ENCODE measurements around the gene CLEC2D.
"Not testable (repeated sequence)": the region's sequence is repeated elsewhere in the genome, so short reads cannot be mapped to it uniquely, and the experiment has no call there.

Gene CLEC2D

DNA sequence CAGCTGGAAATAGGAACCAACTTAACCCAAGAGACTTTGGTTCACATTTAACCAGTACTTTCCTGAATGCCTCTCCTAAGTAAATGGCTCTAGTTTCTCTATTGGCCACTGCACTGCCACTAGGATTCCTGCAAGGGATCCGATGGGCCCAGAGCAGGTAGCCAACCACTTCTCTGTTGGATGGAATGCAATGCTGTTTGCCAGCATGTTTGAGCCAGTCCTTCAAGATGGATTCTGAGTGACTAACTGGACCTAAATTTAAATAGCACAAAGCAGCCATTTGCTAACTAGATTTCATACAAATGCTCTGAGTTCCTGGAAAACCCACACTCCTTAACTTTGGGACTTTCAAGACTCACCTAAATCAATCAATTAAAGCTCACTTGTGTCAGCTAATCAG lies 9.5 kb upstream of the CLEC2D start:
- no peak for DNase-seq

DNA sequence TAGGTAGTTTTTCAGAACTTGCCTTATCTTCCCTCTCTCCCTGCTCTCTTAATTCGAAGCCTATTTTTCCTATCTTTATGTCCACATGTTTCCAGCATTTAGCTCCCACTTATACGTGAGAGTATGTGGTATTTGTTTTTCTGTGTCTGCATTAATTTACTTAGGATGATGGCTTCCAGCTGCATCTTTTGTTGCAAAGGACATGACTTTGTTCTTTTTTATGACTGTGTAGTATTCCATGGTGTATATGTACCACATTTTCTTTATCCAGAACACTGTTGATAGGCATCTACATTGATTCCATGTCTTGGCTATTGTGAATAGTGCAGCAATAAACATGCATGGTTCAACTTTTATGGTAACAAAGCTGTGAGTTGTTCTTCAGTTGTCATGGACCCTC lies 7.8 kb upstream of the CLEC2D start:
- DNase-seq = no peak

GRCh38 chr12:9662488-9662887 lies 7.0 kb upstream of the CLEC2D start:
- DNase-seq = no peak

- DNase-seq = no peak
Observed at GRCh38 chr12:9667403-9668160, 1.9 kb upstream of the CLEC2D start.

DNA sequence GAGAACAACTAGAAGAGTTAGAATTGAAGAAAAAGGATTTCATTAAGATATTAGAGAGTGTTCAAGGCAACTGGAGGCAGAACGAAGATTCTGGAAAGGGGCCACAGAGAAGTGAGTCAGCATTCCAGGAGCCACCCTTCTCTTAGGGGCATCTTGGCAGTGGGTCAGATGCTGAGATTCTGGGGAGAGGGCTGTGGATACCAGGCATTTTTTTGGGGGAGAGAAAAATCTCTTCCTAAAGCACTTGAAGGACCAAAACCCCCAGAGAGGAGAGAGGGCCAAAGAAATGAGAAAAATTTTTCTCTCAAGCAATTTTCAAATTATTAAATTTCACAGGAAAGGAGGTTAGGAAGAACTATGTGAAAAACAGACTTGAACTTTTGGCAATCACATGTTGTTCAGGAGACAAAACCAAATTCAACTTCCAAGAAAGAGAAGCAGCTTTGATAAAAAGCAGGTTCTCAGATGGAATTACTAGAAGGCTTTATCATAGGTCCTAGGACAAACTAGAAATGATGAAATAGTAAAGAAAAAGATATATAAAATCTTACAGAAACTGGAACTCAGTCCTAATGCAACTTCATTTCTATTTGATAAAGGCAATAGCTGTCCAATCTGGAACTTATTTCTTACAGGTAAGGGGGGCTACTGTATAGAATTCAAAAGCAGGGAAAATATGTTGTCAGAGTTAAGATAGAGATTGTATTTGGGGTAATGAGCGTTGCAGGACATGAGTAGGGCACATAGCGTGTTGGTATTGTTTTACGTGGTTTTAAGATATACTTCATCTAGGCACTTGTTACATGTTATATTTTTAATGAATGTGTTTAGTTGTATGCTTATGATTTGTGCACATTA lies 1.1 kb upstream of the CLEC2D start:
- DNase-seq = no peak

- DNase-seq = no peak
Observed at GRCh38 chr12:9669019-9669326, 540 bp upstream of the CLEC2D start.

DNA sequence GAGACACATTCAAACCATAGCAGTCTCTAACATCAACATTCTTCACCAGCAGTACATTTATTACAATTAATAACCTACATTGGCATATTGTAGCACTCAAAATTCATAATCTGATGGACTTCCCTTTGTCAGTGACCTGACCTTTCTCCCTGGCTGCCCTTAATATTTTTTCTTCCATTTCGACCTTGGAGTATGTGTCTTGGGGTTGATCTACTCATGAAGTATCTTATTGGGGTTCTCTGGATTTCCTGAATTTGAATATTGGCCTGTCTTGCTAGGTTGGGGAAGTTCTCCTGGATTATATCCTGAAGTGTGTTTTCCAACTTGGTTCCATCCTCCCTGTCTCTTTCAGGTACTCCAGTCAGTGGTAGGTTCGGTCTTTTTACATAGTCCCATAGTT lies 2.8 kb downstream of the CLEC2D start:
- DNase-seq = not testable (repeated sequence)

DNA sequence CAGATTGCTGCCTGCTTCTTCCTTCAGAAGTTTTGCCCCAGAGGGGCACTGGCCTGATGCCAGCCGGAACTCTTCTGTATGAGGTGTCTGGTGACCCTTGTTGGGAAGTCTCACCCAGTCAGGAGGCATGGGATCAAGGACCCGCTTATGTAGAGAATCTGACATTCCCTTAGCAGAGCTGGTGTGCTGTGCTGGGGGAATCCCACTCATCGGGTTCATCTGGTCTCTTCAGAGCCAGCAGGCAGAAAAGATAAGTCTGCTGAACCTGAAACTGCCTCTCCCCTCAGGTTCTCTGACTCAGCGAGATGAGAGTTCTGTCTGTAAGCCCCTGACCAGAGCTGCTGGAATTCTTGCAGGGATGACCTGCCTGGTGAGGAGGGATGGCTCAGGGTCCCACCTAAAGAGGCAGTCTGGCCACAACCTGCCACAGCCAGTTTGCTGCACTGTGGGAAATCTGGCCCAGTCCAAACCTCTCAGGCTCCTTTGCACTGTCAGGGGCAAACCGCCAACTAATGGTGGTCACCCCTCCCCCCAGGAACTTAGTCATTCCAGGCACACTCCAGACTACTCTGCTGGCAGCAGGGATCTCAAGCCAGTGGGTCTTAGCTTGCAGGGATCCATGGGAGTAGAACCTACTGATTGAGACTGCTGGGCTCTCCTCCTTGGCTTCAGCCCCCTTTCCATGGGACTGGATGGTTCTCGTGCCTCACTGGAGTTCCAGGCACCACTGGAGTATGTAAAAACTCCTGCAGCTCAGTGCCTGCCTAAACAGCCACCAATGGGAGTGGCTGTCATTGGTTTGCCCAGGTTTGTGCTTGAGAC lies 4.1 kb downstream of the CLEC2D start:
- no peak for DNase-seq

- DNase-seq = no peak
Observed at GRCh38 chr12:9674226-9674590, 4.7 kb downstream of the CLEC2D start.

DNA sequence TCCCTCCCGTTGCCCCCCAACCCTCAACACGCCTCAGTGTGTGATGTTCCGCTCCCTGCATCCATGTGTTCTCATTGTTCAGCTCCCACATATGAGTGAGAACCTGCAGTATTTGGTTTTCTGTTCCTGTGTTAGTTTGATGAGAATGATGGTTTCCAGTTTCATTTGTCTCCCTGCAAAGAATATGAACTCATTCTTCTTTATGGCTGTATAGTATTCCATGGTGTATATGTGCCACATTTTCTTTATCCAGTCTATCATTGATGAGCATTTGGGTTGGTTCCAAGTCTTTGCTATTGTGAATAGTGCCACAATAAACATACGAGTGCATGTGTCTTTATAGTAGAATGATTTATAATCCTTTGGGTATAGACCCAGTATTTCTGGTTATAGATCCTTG lies 13.0 kb downstream of the CLEC2D start:
- DNase-seq = not testable (repeated sequence)

DNA sequence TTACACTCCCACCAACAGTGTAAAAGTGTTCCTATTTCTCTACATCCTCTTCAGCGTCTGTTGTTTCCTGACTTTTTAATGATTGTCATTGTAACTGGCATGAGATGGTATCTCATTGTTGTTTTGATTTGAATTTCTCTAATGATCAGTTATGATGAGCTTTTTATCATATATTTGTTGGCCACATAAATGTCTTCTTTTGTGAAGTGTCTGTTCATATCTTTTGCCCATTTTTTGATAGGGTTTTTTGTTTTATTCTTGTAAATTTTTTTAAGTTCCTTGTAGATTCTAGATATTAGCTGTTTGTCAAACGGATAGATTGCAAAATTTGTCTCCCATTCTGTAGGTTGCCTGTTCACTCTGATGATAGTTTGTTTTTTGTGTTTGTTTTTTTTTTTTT lies 13.4 kb downstream of the CLEC2D start:
- not testable (repeated sequence) for DNase-seq

DNA sequence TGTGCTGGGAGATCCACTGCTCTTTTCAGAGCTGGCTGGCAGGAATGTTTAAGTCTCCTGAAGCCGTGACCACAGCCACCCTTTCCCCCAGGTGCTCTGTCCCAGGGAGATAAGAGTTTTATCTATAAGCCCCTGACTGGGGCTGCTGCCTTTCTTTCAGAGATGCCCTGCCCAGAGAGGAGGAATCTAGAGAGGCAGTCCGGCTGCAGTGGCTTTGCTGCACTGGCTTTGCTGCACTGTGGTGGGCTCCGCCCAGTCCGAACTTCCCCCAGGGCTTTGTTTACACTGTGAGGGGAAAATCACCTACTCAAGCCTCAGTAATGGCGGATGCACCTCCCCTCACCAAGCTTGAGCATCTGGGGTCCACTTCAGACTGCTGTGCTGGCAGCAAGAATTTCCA lies 15.9 kb downstream of the CLEC2D start:
- DNase-seq = not testable (repeated sequence)

- no peak for DNase-seq
Observed at GRCh38 chr12:9685915-9686314, 16.4 kb downstream of the CLEC2D start.

GRCh38 chr12:9687228-9687627 lies 17.7 kb downstream of the CLEC2D start:
- DNase-seq = no peak

DNA sequence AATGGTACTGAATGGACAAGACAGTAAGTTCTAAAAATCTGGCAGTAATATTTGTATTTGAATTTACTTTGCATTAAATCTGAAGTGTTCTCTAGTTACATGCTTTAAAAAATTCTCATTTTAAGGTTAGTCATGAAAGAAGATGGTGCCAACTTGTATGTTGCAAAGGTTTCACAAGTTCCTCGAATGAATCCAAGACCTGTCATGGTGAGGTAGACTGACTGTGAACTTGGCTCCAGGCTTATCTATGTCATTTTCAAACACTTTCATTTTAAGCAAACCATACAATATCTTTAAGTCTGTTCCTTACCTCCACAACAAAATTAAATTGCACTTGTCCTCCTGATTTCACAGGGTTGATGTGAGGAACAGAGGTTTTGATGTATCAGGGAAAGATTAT lies 23.4 kb downstream of the CLEC2D start:
- DNase-seq = no peak

DNA sequence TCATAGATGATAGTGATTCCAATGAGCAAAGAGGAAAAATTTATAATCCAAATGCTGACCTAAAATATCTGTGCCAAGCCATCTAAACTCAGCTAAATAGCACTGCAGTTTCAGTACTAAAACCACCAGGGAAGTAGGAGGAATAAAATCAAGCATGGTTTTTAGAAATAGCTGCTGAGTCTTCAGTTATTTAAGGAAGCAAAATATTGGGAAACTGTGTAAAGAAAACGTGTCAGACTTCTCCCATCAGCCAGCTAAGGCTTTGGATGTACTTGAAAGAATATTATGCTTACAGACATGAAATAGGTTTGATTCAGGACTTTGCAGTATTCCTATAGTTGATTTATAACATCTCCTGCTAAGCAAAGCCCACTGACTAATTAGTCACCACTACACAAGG lies 24.7 kb downstream of the CLEC2D start:
- no peak for DNase-seq

- not testable (repeated sequence) for DNase-seq
Observed at GRCh38 chr12:9695150-9695549, 25.6 kb downstream of the CLEC2D start.

DNA sequence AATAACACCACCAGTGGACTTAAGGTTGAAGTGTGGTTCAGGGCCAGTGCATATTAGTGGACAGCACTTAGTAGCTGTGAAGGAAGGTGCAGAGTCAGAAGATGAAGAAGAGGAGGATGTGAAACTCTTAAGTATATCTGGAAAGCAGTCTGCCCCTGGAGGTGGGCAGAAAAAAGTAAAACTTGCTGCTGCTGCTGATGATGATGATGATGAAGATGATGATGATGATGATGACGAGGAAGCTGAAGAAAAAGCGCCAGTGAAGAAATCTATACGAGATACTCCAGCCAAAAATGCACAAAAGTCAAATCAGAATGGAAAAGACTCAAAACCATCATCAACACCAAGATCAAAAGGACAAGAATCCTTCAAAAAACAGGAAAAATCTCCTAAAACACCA lies 26.1 kb downstream of the CLEC2D start:
- not testable (repeated sequence) for DNase-seq

DNA sequence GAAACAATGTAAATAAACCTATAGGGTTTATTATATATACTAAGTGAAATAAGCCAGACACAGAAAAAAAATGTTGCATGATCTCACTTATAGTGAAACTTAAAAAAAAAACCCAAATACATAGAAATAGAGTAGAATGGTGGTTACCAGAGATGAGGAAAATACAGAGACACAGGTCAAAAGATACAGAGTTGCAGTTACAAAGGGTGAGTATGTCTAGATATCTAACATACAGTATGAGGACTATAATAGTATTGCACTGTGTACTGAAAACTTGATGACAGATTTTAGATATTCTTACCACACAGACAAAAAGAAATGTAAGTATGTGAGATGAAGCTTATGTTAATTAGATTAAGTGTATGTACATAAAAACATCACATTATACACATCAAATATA lies 28.1 kb downstream of the CLEC2D start:
- DNase-seq = no peak

- no peak for DNase-seq
Observed at GRCh38 chr12:9698681-9699080, 29.2 kb downstream of the CLEC2D start.

DNA sequence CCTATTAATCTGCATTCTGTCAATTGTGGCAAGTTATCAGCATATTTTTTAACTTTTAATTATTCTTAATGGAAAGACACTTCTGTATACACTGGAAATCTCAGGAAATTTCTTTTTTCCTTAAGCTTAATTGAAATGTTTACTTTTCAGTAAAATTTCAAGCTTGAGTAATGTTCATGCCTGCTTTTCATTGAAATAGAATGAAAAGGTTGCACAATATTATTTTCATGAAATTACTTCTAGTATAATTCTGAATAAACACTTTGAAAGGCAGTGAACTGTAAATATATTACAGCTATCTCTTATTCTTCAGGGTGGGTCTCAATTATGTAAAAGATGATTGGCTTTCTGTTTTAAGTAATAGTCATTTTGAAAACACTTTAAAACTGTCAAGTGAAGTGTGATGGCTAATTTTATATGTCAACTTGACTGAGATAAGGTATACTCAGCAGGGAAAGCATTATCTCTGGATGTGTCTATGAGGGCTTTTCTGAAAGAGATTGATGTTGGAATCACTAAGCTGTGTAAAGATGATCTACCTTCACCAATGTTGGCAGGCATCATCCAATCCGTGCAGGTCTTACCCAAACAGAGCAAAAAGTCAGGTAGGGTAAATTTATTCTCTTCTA lies 29.9 kb downstream of the CLEC2D start:
- no peak for DNase-seq

- no peak for DNase-seq
Observed at GRCh38 chr12:9699898-9700605, 30.5 kb downstream of the CLEC2D start.

DNA sequence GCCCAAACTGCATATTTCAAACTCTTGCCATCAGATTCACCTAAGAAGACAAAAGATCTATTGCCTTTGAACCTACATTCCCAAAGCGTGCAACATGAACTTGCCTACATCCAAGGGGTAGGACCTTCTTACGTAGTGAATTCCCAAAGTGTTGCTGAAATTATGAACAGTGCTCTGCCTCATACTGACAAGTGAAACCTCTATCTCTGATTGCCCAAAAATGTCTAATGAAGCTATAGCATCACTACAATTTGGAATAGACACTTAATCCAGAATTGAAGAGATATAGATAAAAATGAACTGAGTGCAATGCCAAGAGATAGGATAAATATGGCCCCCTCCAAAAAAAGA lies 31.1 kb downstream of the CLEC2D start:
- no peak for DNase-seq
